Suprapubic skin (tissue), 4 donors: ENCODE results near the gene SPTB.

Experiments
- EP300 ChIP-seq: sonication (generic); formaldehyde crosslinking; IDR thresholded peaks from one replicate; pipeline ENCODE4 v1.6.1; 2017; ENCODE audit warnings: antibody characterized with exemption
- POLR2A ChIP-seq, 2 donors: fragments of 450-650 bp; IDR thresholded peaks; one replicate each; pipeline ENCODE4 v1.6.1; 2017; ENCODE audit warnings: antibody characterized with exemption in 2 of 2, mild to moderate bottlenecking in 2 of 2, moderate library complexity in 2 of 2
- POLR2AphosphoS5 ChIP-seq, 3 donors: sonication (generic); formaldehyde crosslinking; IDR thresholded peaks; one replicate each; pipeline ENCODE4 v1.6.1; 2017; ENCODE audit warnings: antibody characterized with exemption in 3 of 3
- TF ChIP-seq, protein P1 (sequence below), 2 donors: fragments of 200-600 bp in 1 of 2; fragments of 450-650 bp in 1 of 2; sonication (generic) in 1 of 2; IDR thresholded peaks; one replicate each; pipeline ENCODE4 v1.5.1; 2016 to 2019; ENCODE audit warnings: antibody characterized with exemption in 2 of 2, mild to moderate bottlenecking in 1 of 2, moderate library complexity in 1 of 2

DNA sequence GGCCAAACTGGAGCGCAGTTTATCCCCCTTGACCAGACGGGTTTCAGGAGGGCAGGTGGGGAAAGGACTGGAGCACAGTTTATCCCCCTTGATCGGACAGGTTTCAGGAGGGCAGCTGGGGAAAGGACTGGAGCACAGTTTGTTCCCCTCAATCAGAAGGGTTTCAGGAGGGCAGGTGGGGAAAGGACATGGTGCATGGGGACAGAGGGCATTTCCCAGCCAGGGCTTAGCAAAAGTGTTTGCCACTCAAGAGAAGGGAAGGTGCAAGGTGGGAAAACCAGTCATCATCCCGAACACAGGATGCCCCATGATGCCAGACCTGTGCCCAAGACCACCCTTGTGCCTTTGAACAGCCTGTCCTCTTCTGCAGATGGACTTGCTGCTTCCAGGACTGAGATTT lies 54.7 kb downstream of the SPTB start:
- TF ChIP-seq, protein P1, sequence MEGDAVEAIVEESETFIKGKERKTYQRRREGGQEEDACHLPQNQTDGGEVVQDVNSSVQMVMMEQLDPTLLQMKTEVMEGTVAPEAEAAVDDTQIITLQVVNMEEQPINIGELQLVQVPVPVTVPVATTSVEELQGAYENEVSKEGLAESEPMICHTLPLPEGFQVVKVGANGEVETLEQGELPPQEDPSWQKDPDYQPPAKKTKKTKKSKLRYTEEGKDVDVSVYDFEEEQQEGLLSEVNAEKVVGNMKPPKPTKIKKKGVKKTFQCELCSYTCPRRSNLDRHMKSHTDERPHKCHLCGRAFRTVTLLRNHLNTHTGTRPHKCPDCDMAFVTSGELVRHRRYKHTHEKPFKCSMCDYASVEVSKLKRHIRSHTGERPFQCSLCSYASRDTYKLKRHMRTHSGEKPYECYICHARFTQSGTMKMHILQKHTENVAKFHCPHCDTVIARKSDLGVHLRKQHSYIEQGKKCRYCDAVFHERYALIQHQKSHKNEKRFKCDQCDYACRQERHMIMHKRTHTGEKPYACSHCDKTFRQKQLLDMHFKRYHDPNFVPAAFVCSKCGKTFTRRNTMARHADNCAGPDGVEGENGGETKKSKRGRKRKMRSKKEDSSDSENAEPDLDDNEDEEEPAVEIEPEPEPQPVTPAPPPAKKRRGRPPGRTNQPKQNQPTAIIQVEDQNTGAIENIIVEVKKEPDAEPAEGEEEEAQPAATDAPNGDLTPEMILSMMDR (IDR thresholded peaks at IDR 0.05), result no peak
- TF ChIP-seq POLR2A (IDR thresholded peaks at IDR 0.05) (no peak), EP300 (no peak), POLR2AphosphoS5 (IDR thresholded peaks at IDR 0.05) (no peak)
